ENCODE measurements around the gene ADORA2B. TPM values are rescaled to one million over a fixed set of nuclear protein-coding genes. Genes with fewer than 3 reads are reported as not detected.

Gene ADORA2B
- total and polyA plus RNA-seq, 8 donors = 0.27 to 2.7 (median 0.96) TPM

GRCh38 chr17:15947271-15947670, 2.3 kb downstream of the ADORA2B start:
- Histone ChIP-seq H3K36me3 (no peaks in the 10 kb centered on the region), H3K27ac (no peak overlapping the region), H3K4me3 (no peak overlapping the region), H3K27me3 (no peaks in the 10 kb centered on the region), H3K4me1 (peaks cover 0 to 4% (median 0%) of the 10 kb centered on the region in 3 donors), H3K9me3 (no peaks in the 10 kb centered on the region)
- WGBS, 2 donors = 89 to 97% methylated on average over 3 of the region's 3 CpGs
- no peak for ATAC-seq
- FAIRE-seq = no peak
- no peak for DNase-seq
- intact Hi-C loops (cut with DNase I) = no loop called here
- TF ChIP-seq CTCF (IDR thresholded peaks at IDR 0.05) = no peak

GRCh38 chr17:15947976-15948752, 3.2 kb downstream of the ADORA2B start:
- no peak for ATAC-seq
- no peak overlapping the region for H3K27ac ChIP-seq
- intact Hi-C loops (cut with DNase I) = no loop called here
- H3K4me3 ChIP-seq = no peak overlapping the region
- no peak for TF ChIP-seq CTCF (IDR thresholded peaks at IDR 0.05)
- no peaks in the 10 kb centered on the region for H3K36me3 ChIP-seq
- FAIRE-seq = no peak
- no peak for DNase-seq
- H3K9me3 ChIP-seq = no peaks in the 10 kb centered on the region
- 81 to 88% methylated on average over 12 to 15 of the region's 16 CpGs for WGBS, 2 donors
- H3K4me1 ChIP-seq = peaks cover 0 to 4% (median 0%) of the 10 kb centered on the region in 3 donors
- H3K27me3 ChIP-seq = no peaks in the 10 kb centered on the region

GRCh38 chr17:15951368-15952047, 6.6 kb downstream of the ADORA2B start:
- Histone ChIP-seq H3K27me3 (no peaks in the 10 kb centered on the region), H3K27ac (no peak overlapping the region), H3K4me3 (no peak overlapping the region), H3K36me3 (no peaks in the 10 kb centered on the region), H3K4me1 (no peaks in the 10 kb centered on the region), H3K9me3 (no peaks in the 10 kb centered on the region)
- no peak for FAIRE-seq
- DNase-seq = no peak
- WGBS, 2 donors = 94 to 100% methylated on average over 6 of the region's 6 CpGs
- no peak for ATAC-seq
- intact Hi-C loops (cut with DNase I) = no loop called here
- no peak for TF ChIP-seq CTCF (IDR thresholded peaks at IDR 0.05)

- TF ChIP-seq CTCF (IDR thresholded peaks at IDR 0.05) = no peak
- FAIRE-seq = no peak
- no peaks in the 10 kb centered on the region for H3K4me1 ChIP-seq
Measured at GRCh38 chr17:15952048-15952532, 7.2 kb downstream of the ADORA2B start.

More at GRCh38 chr17:15952048-15952532, 7.2 kb downstream of the ADORA2B start:
- Histone ChIP-seq H3K27me3 (no peaks in the 10 kb centered on the region), H3K27ac (no peak overlapping the region), H3K4me3 (no peak overlapping the region), H3K36me3 (no peaks in the 10 kb centered on the region), H3K9me3 (no peaks in the 10 kb centered on the region)
- 63 to 66% methylated on average over 7 of the region's 7 CpGs for WGBS, 2 donors
- DNase-seq (no peak), ATAC-seq (no peak)
- intact Hi-C loops (cut with DNase I) = no loop called here

Measured in pancreas (tissue), 10 donors.